ENCODE data around the gene OR56A3.

DNA sequence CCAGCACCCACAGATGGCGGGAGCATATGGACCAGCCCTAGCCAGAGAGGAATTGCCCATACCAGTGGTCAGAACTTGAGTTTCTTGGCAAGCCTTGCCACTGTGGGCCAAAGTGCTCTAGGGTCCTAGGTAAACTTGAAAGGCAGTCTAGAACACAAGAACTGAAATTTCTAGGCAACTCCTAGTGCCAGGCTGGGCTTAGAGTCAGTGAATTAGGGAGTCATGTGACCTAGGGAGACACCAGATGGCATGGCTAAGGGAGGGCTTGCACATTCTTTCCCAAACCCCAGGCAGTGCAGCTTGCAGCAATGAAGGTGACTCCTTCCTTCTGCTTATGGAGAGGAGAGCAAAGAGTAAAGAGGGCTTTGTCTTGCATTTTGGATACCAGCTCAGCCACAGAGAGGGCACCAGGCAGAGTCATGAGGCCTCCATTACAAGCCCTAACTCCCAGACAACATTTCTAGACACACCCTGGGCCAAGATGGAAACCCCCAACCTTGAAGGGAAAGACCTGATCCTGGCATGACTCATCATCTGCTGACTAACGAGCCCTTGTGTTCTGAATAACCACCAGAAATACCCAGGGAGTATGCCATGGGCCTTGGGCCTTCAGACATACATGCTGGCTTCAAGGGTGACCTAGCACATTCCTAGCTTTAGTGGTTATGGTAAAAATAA is 19.2 kb upstream of the OR56A3 start:
- TF ChIP-seq, protein P1, sequence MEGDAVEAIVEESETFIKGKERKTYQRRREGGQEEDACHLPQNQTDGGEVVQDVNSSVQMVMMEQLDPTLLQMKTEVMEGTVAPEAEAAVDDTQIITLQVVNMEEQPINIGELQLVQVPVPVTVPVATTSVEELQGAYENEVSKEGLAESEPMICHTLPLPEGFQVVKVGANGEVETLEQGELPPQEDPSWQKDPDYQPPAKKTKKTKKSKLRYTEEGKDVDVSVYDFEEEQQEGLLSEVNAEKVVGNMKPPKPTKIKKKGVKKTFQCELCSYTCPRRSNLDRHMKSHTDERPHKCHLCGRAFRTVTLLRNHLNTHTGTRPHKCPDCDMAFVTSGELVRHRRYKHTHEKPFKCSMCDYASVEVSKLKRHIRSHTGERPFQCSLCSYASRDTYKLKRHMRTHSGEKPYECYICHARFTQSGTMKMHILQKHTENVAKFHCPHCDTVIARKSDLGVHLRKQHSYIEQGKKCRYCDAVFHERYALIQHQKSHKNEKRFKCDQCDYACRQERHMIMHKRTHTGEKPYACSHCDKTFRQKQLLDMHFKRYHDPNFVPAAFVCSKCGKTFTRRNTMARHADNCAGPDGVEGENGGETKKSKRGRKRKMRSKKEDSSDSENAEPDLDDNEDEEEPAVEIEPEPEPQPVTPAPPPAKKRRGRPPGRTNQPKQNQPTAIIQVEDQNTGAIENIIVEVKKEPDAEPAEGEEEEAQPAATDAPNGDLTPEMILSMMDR (conservative IDR thresholded peaks at IDR 0.05; ENCODE audit: low read depth, low read length), result no peak
- TF ChIP-seq, protein P2, sequence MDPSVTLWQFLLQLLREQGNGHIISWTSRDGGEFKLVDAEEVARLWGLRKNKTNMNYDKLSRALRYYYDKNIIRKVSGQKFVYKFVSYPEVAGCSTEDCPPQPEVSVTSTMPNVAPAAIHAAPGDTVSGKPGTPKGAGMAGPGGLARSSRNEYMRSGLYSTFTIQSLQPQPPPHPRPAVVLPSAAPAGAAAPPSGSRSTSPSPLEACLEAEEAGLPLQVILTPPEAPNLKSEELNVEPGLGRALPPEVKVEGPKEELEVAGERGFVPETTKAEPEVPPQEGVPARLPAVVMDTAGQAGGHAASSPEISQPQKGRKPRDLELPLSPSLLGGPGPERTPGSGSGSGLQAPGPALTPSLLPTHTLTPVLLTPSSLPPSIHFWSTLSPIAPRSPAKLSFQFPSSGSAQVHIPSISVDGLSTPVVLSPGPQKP (IDR thresholded peaks at IDR 0.05; ENCODE audit: borderline replicate concordance, low read depth, low read length), result no peak
- TF ChIP-seq RFX5 (IDR thresholded peaks at IDR 0.05; ENCODE audit: low read depth, low read length), result no peak
- TF ChIP-seq MXI1 (IDR thresholded peaks at IDR 0.05; ENCODE audit: borderline replicate concordance, low read depth, low read length), result no peak
